Osteoblast (primary cell): ENCODE measurements around the gene RSPH3. TPM values are rescaled to one million over a fixed set of nuclear protein-coding genes. Genes with fewer than 3 reads are reported as not detected.

Experiments used
- DNase-seq: peaks from one replicate; pipeline ENCODE4 v3.0.0; 2011; ENCODE audit warnings: low spot score, mixed read lengths; ENCODE audit not compliant: insufficient read length; ENCODE audit errors: missing footprints
- H2AFZ ChIP-seq: 2 replicates; pipeline ENCODE4 v1.6.0; 2011; ENCODE audit warnings: mild to moderate bottlenecking, low read length
- H3K27ac ChIP-seq: 2 replicates; pipeline ENCODE4 v1.5.1; 2011; ENCODE audit warnings: mild to moderate bottlenecking, low read depth, low read length, moderate library complexity
- H3K27me3 ChIP-seq: 2 replicates; pipeline ENCODE4 v1.6.0; 2012; ENCODE audit warnings: mild to moderate bottlenecking, control low read depth, inconsistent platforms, low read length, moderate library complexity; ENCODE audit not compliant: insufficient read depth
- H3K36me3 ChIP-seq: 2 replicates; pipeline ENCODE4 v1.5.1; 2011; ENCODE audit warnings: mild to moderate bottlenecking, low read length, control low read depth, moderate library complexity; ENCODE audit not compliant: insufficient read depth
- H3K4me1 ChIP-seq: 2 replicates; pipeline ENCODE4 v1.5.1; 2011; ENCODE audit warnings: mild to moderate bottlenecking, low read length, control low read depth, moderate library complexity; ENCODE audit not compliant: insufficient read depth
- H3K4me2 ChIP-seq: 2 replicates; pipeline ENCODE4 v1.6.0; 2011; ENCODE audit warnings: mild to moderate bottlenecking, low read length; ENCODE audit not compliant: insufficient read depth
- H3K4me3 ChIP-seq: fragments of 200-600 bp; sonication (generic); 3 replicates; pipeline ENCODE4 v1.5.1; 2012; ENCODE audit warnings: mild to moderate bottlenecking, low read length, inconsistent platforms; ENCODE audit not compliant: insufficient read depth
- H3K79me2 ChIP-seq: 2 replicates; pipeline ENCODE4 v1.6.0; 2012; ENCODE audit warnings: mild to moderate bottlenecking, low read length, control low read depth, inconsistent platforms; ENCODE audit not compliant: insufficient read depth
- H3K9me3 ChIP-seq: 2 replicates; pipeline ENCODE4 v1.5.1; 2011; ENCODE audit warnings: low read depth, low read length, control low read depth
- H4K20me1 ChIP-seq: 2 replicates; pipeline ENCODE4 v1.6.0; 2012; ENCODE audit warnings: mild to moderate bottlenecking, low read length, control low read depth; ENCODE audit not compliant: insufficient read depth
- total RNA-seq: library from RNA; depleted of rRNA; stranded (reverse); fragments of >200 nt; gene quantifications from 2 replicates; pipeline ENCODE4 v1.2.3, GENCODE V29; 2012
- TF ChIP-seq, protein P1 (sequence below): IDR thresholded peaks from 2 replicates; pipeline ENCODE4 v1.5.1; 2011; ENCODE audit warnings: mild to moderate bottlenecking, low read depth, low read length, moderate library complexity; ENCODE audit errors: extremely low read depth

Gene RSPH3
- total RNA-seq, 1 donor, result 8.3 TPM

DNA sequence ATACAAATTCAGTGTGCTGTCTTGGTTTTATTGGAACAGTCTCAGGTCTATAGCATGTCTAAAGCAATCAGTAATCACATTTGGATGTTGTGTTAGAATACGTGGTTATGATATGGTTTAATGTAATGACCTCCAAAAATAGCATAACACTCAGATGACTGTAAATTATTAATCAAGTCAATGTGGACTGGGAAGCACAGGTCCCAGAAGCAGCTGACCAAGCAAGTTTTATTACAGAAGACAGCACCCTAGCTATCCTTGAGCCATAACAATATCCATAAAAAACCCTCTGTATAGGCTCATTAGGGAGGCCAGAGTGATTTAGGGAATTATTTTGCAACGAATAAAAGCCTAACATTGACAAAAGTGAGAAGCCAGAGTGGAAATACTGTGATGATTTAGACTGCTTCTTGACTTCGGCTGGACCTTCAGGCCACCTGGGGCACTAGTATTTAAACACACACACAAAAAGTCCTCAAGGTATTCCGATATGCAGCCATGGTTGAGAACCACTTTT lies 66.9 kb downstream of the RSPH3 start:
- H3K4me1 ChIP-seq, result no peaks in the 10 kb centered on the region
- TF ChIP-seq, protein P1, sequence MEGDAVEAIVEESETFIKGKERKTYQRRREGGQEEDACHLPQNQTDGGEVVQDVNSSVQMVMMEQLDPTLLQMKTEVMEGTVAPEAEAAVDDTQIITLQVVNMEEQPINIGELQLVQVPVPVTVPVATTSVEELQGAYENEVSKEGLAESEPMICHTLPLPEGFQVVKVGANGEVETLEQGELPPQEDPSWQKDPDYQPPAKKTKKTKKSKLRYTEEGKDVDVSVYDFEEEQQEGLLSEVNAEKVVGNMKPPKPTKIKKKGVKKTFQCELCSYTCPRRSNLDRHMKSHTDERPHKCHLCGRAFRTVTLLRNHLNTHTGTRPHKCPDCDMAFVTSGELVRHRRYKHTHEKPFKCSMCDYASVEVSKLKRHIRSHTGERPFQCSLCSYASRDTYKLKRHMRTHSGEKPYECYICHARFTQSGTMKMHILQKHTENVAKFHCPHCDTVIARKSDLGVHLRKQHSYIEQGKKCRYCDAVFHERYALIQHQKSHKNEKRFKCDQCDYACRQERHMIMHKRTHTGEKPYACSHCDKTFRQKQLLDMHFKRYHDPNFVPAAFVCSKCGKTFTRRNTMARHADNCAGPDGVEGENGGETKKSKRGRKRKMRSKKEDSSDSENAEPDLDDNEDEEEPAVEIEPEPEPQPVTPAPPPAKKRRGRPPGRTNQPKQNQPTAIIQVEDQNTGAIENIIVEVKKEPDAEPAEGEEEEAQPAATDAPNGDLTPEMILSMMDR, result no peak
- H3K4me2 ChIP-seq, result no peak overlapping the region
- H3K27me3 ChIP-seq, result no peaks in the 10 kb centered on the region
- H3K9me3 ChIP-seq, result no peaks in the 10 kb centered on the region
- H3K4me3 ChIP-seq, result no peak overlapping the region
- H3K27ac ChIP-seq, result no peak overlapping the region
- H3K36me3 ChIP-seq, result no peaks in the 10 kb centered on the region
- no peak for DNase-seq
- H4K20me1 ChIP-seq, result no peaks in the 10 kb centered on the region
- H3K79me2 ChIP-seq, result no peaks in the 10 kb centered on the region
- H2AFZ ChIP-seq, result no peak overlapping the region

DNA sequence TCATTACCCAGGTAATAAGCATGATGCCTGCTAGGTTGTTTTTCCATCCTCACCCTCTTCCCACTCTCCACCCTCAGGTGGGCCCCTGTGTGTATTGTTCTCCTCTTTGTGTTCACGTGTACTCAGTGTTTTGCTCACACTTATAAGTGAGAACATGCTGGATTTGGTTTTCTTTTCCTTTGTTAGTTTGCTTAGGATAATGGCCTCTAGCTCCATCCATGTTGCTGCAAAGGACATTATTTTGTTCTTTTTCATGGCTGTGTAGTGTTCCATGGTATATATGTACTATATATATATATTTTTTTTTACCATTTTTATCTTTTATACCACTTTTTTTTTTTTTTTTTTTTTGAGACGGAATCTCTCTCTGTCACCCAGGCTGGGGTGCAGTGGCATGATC lies 71.9 kb downstream of the RSPH3 start:
- Histone ChIP-seq H3K27ac (no peak overlapping the region), H3K9me3 (no peaks in the 10 kb centered on the region), H4K20me1 (no peaks in the 10 kb centered on the region), H3K36me3 (no peaks in the 10 kb centered on the region), H3K4me2 (no peak overlapping the region), H3K4me3 (no peak overlapping the region), H2AFZ (no peak overlapping the region), H3K27me3 (no peaks in the 10 kb centered on the region), H3K79me2 (no peaks in the 10 kb centered on the region), H3K4me1 (peaks cover 2% of the 10 kb centered on the region)
- no peak for DNase-seq
- TF ChIP-seq, protein P1, result no peak

DNA sequence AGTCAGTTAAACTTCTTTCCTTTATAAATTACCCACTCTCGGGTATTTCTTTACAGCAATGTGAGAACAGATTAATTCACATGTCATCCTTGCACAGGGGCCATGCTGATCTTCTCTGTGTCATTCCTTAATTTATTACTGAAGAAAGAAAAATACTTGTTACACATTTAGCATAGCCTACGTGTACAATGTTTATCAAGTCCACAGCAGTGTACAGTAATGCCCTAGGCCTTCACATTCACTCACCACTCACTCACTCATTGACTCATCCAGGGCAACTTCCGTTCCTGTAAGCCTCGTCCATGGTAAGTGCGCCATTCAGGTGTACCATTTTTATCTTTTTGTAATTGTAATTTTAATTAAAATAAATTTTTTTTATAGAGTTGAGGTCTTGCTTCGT lies 73.6 kb downstream of the RSPH3 start:
- DNase-seq, result peak; percentile 44
- no peaks in the 10 kb centered on the region for H4K20me1 ChIP-seq
- H3K4me2 ChIP-seq, result no peak overlapping the region
- peak overlapping the region; percentile 61 for H3K27ac ChIP-seq
- TF ChIP-seq, protein P1, result no peak
- no peaks in the 10 kb centered on the region for H3K9me3 ChIP-seq
- H3K4me3 ChIP-seq, result no peak overlapping the region
- H3K27me3 ChIP-seq, result no peaks in the 10 kb centered on the region
- H3K4me1 ChIP-seq, result peaks cover 2% of the 10 kb centered on the region
- H2AFZ ChIP-seq, result no peak overlapping the region
- no peaks in the 10 kb centered on the region for H3K79me2 ChIP-seq
- no peaks in the 10 kb centered on the region for H3K36me3 ChIP-seq

DNA sequence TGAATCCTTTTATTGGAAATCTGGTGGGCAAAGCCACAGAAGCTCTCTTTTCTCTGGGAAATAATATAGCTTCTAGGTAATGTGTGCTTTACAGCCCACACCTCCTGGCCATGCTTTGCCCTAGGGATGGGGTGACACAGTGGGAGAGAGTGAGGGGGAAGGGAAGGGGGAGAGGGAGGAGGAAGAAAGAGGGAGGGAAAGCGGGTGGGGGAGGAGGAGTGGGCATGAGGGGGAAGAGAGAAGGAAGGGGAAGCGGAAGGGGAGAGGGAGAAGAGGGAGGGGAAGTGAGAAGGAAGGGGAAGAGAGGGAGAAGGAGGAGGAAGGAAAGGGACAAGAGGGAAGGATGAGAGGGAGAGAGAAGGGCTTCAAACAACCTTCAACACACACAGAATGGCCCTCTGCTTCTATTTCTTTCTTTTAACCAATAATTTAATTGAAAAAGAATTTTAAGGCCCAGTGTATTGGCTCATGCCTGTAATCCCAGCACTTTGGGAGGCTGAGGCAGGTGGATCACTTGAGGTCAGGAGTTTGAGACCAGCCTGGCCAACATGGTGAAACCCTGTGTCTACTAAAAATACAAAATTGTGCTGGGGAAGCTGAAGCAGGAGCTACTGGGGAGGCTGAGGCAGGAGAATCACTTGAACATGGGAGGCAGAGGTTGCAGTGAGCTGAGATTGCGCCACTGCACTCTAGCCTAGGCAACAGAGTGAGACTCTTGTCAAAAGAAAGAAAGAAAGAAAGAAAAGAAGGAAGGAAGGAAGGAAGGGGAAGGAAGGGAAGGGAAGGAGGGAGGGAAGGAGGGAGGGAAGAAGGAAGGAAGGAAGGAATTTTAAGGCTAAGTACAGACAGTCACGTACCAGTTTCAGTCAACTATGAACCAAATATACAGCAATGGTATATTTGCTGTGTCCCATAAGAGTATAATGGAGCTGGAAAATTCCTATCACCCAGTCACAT lies 75.2 kb downstream of the RSPH3 start:
- Histone ChIP-seq H3K4me2 (no peak overlapping the region), H3K4me1 (peaks cover 2% of the 10 kb centered on the region), H3K36me3 (no peaks in the 10 kb centered on the region), H3K27me3 (no peaks in the 10 kb centered on the region), H3K79me2 (no peaks in the 10 kb centered on the region), H3K27ac (no peak overlapping the region), H3K9me3 (no peaks in the 10 kb centered on the region), H4K20me1 (no peaks in the 10 kb centered on the region), H3K4me3 (no peak overlapping the region), H2AFZ (peak overlapping the region; percentile 54)
- TF ChIP-seq, protein P1, result no peak
- DNase-seq, result no peak
